Measurements from ENCODE around the gene LUZP2. TPM values are rescaled to one million over a fixed set of nuclear protein-coding genes. Genes with fewer than 3 reads are reported as not detected.

LUZP2 gene
- total RNA-seq, 4 donors from 2014 or later = under 0.01 TPM; not detected in 3

- WGBS, 2 donors = 3 to 55% methylated on average over 1 of the region's 1 CpG
- no peaks in the 10 kb centered on the region for H3K27me3 ChIP-seq
Measured at GRCh38 chr11:24623121-24623520, 126.3 kb downstream of the LUZP2 start.

DNA sequence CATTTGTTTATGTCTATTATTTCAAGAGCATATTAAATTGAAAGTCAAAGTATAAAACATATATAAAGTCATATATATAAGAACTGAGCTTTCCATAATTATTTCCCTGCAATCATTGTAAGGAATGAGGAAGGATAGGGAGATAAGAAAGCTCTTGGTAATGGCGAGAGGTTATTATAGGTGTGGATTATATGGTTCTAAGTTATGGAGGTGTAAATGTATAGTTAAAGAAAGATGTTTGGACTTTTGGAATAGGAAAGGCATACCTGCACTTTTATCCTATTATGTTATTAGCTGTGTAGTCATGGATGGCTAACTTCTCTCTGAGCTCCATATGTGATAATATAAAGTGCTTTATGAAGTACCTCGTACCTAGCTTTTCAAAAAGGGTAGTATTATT, 127.6 kb downstream of the LUZP2 start:
- Histone ChIP-seq H3K4me1 (no peaks in the 10 kb centered on the region), H3K27ac (no peak overlapping the region), H3K4me3 (no peak overlapping the region), H3K36me3 (no peaks in the 10 kb centered on the region), H3K9me3 (no peaks in the 10 kb centered on the region), H3K27me3 (no peaks in the 10 kb centered on the region)
- no peak for DNase-seq (ENCODE audit: low spot score in 2 of 2)
- TF ChIP-seq EP300 (IDR thresholded peaks at IDR 0.05) (no peak), POLR2A (IDR thresholded peaks at IDR 0.05) (no peak)
- TF ChIP-seq, protein P1, sequence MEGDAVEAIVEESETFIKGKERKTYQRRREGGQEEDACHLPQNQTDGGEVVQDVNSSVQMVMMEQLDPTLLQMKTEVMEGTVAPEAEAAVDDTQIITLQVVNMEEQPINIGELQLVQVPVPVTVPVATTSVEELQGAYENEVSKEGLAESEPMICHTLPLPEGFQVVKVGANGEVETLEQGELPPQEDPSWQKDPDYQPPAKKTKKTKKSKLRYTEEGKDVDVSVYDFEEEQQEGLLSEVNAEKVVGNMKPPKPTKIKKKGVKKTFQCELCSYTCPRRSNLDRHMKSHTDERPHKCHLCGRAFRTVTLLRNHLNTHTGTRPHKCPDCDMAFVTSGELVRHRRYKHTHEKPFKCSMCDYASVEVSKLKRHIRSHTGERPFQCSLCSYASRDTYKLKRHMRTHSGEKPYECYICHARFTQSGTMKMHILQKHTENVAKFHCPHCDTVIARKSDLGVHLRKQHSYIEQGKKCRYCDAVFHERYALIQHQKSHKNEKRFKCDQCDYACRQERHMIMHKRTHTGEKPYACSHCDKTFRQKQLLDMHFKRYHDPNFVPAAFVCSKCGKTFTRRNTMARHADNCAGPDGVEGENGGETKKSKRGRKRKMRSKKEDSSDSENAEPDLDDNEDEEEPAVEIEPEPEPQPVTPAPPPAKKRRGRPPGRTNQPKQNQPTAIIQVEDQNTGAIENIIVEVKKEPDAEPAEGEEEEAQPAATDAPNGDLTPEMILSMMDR (IDR thresholded peaks at IDR 0.05) = no peak
- WGBS, 2 donors = 36 to 93% methylated on average over 2 of the region's 2 CpGs

More at GRCh38 chr11:24623121-24623520, 126.3 kb downstream of the LUZP2 start:
- Histone ChIP-seq H3K9me3 (no peaks in the 10 kb centered on the region), H3K36me3 (no peaks in the 10 kb centered on the region), H3K4me1 (no peaks in the 10 kb centered on the region), H3K27ac (no peak overlapping the region), H3K4me3 (no peak overlapping the region)
- TF ChIP-seq EP300 (IDR thresholded peaks at IDR 0.05) (no peak), POLR2A (IDR thresholded peaks at IDR 0.05) (no peak)
- TF ChIP-seq, protein P1 (IDR thresholded peaks at IDR 0.05) = no peak
- no peak for DNase-seq (ENCODE audit: low spot score in 2 of 2)

DNA sequence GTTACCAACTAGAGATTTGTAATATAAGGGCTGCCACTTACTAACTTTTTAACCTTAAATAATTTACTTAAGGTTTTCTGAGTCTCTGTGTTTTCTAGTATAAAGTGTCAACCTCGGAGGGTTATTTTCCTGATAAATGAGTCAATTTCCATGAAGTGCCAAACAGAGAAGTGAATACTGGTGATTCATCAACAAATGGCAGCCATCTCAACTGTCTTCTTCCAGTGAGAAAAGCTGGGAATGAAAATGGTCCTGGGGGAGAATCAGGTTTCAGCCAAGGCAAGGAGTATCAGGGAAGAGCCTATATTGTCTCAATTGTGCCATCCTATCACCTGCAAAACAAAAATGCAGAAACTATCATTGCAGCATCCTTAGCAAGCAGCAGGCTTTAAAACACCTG, 129.1 kb downstream of the LUZP2 start:
- no peaks in the 10 kb centered on the region for H3K4me1 ChIP-seq
- TF ChIP-seq POLR2A (IDR thresholded peaks at IDR 0.05) = no peak
- TF ChIP-seq, protein P1 (IDR thresholded peaks at IDR 0.05) = no peak
- TF ChIP-seq EP300 (IDR thresholded peaks at IDR 0.05) = no peak
- H3K4me3 ChIP-seq = no peak overlapping the region
- DNase-seq (ENCODE audit: low spot score in 2 of 2) = no peak
- H3K36me3 ChIP-seq = no peaks in the 10 kb centered on the region
- no peaks in the 10 kb centered on the region for H3K27me3 ChIP-seq
- no peak overlapping the region for H3K27ac ChIP-seq
- WGBS, 2 donors = 68 to 72% methylated on average over 1 of the region's 1 CpG
- H3K9me3 ChIP-seq = no peaks in the 10 kb centered on the region

- H3K27ac ChIP-seq = no peak overlapping the region
- no peaks in the 10 kb centered on the region for H3K36me3 ChIP-seq
- no peak overlapping the region for H3K4me3 ChIP-seq
- no peaks in the 10 kb centered on the region for H3K9me3 ChIP-seq
- no peaks in the 10 kb centered on the region for H3K4me1 ChIP-seq
- TF ChIP-seq POLR2A (IDR thresholded peaks at IDR 0.05) (no peak), EP300 (IDR thresholded peaks at IDR 0.05) (no peak)
- TF ChIP-seq, protein P1 (IDR thresholded peaks at IDR 0.05) = no peak
- WGBS, 2 donors = 71 to 79% methylated on average over 5 of the region's 5 CpGs
- DNase-seq (ENCODE audit: low spot score in 2 of 2) = no peak
- H3K27me3 ChIP-seq = no peaks in the 10 kb centered on the region
Measured at GRCh38 chr11:24628224-24628776, 131.4 kb downstream of the LUZP2 start.

DNA sequence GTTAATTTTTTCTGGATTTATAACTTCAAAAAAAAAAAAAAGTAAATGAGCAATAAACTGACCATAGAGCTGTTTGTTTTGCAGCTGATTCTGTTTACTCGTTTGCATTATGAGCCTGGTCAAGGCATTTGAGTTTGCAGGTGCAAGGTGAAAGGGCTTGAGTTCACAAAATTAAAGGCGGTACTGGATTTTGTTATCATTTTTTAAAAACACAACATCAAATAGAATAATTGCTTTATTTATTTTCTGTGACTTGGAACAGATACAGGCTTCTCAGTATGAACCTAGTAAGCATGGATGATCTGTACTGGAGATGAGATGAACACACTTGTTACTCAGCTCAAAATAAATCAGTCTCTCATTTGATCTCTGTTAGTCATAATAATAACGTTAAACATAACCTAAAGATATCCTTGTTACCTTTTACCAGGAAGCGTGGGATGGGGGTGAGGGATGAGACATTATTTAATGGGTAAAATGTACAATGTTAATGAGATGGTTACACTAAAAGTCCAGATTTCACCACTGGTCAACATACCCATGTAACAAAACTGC, 137.8 kb downstream of the LUZP2 start:
- Histone ChIP-seq H3K4me1 (no peaks in the 10 kb centered on the region), H3K27me3 (no peaks in the 10 kb centered on the region), H3K27ac (no peak overlapping the region), H3K4me3 (no peak overlapping the region), H3K36me3 (no peaks in the 10 kb centered on the region), H3K9me3 (no peaks in the 10 kb centered on the region)
- no peak for DNase-seq (ENCODE audit: low spot score in 2 of 2)
- WGBS, 2 donors = 77% methylated on average over 4 of the region's 4 CpGs
- TF ChIP-seq EP300 (IDR thresholded peaks at IDR 0.05) (no peak), POLR2A (IDR thresholded peaks at IDR 0.05) (no peak)
- TF ChIP-seq, protein P1 (IDR thresholded peaks at IDR 0.05) = no peak

Data from tibial nerve (tissue), 4 donors.